ENCODE data around the gene METTL16.

- TF ChIP-seq CTCF (IDR thresholded peaks at IDR 0.05; ENCODE audit: poor library complexity), result peak; percentile 99
- TF ChIP-seq EZH2 (IDR thresholded peaks at IDR 0.05; ENCODE audit: borderline replicate concordance), result no peak
Measured at GRCh38 chr17:2416010-2416734, 95.5 kb downstream of the METTL16 start.
